GM12892 (cell line): ENCODE measurements around the gene ESPL1. TPM values are rescaled to one million over a fixed set of nuclear protein-coding genes. Genes with fewer than 3 reads are reported as not detected.

Experiments used
- DNase-seq: peaks from one replicate; pipeline ENCODE4 v3.0.0; 2011; ENCODE audit not compliant: insufficient read length
- FAIRE-seq: peaks from 2 replicates; lab custom pipeline; 2011; peaks lifted over from hg19 to GRCh38; lab: Jason Lieb, UNC
- POLR2A ChIP-seq: IDR thresholded peaks from 2 replicates; pipeline ENCODE4 v1.6.1; 2011; ENCODE audit warnings: low read depth, low read length, control low read depth
- POLR2AphosphoS5 ChIP-seq: IDR thresholded peaks from 2 replicates; pipeline ENCODE4 v1.6.1; 2011; ENCODE audit warnings: low read depth, low read length, control low read depth
- TAF1 ChIP-seq: IDR thresholded peaks from 2 replicates; pipeline ENCODE4 v1.6.1; 2011; ENCODE audit warnings: low read depth, mild to moderate bottlenecking, control low read depth, low read length, borderline replicate concordance
- polyA plus RNA-seq: library from polyadenylated mRNA; unstranded; fragments of >200 nt; gene quantifications from one replicate; pipeline ENCODE4 v1.2.1, GENCODE V29; 2012; ENCODE audit warnings: missing spikeins, inconsistent platforms; ENCODE audit not compliant: missing spikeins

ESPL1 gene
- polyA plus RNA-seq, result 12.5 TPM

DNA sequence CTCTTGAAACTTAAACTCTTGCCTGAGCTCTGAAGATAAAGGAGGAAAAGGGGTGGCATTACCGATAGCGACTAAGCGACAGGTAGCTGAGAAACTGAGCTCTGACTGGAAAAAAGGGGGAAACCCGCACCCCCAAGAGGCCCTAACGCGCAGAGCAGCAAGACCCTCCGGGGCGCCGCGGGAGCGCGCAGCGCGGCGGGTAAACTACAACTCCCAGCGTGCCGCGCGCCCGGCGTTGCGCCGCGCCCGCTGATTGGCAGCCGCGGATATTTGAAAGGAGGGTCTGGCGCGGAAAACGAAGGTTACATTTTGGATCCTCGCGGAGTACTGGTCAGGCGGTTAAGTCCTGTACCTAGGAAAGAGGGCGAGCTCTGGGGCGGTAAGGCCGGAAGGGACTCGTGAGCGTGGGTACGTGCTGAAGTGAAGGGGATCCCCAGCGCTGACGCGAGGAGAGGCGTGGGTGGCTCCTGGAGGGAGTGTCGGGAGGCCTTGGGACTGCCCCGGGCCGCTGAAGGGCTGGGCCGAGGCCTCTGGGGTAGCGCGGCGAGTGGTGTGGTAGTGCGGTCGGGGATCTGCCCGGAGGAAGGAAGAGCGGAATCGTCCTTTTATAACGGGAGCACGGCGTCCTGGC lies at the start of gene ESPL1:
Gene ESPL1 (plus strand): TSS at position 301 of the 631 bp plus-strand sequence. CDS start 468 bp downstream, outside the sequence.
- FAIRE-seq (peak; percentile 98), DNase-seq (peak; percentile 92)
- TF ChIP-seq POLR2AphosphoS5, result no peak
- TF ChIP-seq POLR2A, result peak; percentile 3; the same call in 1 of the 2 replicates
- TF ChIP-seq TAF1, result no peak

GRCh38 chr12:53218551-53219291 lies 49.4 kb upstream of the ESPL1 start:
- FAIRE-seq, result no peak
- TF ChIP-seq POLR2AphosphoS5, result no peak
- no peak for TF ChIP-seq POLR2A
- no peak for TF ChIP-seq TAF1
- no peak for DNase-seq

GRCh38 chr12:53219292-53219955 lies 48.7 kb upstream of the ESPL1 start:
- peak; percentile 73 for FAIRE-seq
- peak; percentile 63 for DNase-seq

GRCh38 chr12:53219956-53220693 lies 48.0 kb upstream of the ESPL1 start:
- no peak for TF ChIP-seq POLR2AphosphoS5
- TF ChIP-seq POLR2A, result no peak
- TF ChIP-seq TAF1, result no peak
- DNase-seq (peak; percentile 85), FAIRE-seq (no peak)

More at GRCh38 chr12:53219292-53219955, 48.7 kb upstream of the ESPL1 start:
- 0 out of 2 replicates have a peak, but pooled peaks have one; percentile 3 for TF ChIP-seq TAF1
- TF ChIP-seq POLR2AphosphoS5, result peak; percentile 33; the same call in 1 of the 2 replicates
- TF ChIP-seq POLR2A, result no peak

DNA sequence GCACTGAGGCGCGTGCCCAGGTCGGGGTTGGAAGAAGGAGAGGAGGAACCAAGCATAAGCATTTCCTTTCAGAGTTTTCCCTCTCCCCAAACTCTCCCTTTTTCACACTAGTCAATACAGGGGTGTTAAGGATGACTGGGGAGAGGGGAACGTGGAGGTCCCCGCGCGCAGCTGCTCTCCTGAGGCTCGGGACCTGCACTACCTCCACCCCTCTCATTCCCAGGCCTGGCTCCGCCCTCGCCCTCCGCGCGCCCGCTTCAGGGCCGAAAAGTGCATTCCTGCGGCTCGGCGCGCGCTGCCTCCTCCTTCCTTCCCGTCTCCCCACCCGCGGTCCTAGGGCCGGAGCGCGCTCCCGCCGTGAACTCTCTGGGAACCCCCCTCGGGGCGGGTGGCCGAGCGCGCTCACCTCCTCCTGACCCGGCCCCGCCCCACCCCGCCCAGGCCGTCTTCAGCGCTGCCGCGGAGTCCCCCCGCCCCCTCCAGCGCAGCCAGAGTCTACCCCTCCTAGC lies 47.4 kb upstream of the ESPL1 start:
- DNase-seq (peak; percentile 96), FAIRE-seq (peak; percentile 85)
- 0 out of 2 replicates have a peak, but pooled peaks have one; percentile 16 for TF ChIP-seq TAF1
- TF ChIP-seq POLR2A, result no peak; the same call in 1 of the 2 replicates
- TF ChIP-seq POLR2AphosphoS5, result 0 out of 2 replicates have a peak, but pooled peaks have one; percentile 18

DNA sequence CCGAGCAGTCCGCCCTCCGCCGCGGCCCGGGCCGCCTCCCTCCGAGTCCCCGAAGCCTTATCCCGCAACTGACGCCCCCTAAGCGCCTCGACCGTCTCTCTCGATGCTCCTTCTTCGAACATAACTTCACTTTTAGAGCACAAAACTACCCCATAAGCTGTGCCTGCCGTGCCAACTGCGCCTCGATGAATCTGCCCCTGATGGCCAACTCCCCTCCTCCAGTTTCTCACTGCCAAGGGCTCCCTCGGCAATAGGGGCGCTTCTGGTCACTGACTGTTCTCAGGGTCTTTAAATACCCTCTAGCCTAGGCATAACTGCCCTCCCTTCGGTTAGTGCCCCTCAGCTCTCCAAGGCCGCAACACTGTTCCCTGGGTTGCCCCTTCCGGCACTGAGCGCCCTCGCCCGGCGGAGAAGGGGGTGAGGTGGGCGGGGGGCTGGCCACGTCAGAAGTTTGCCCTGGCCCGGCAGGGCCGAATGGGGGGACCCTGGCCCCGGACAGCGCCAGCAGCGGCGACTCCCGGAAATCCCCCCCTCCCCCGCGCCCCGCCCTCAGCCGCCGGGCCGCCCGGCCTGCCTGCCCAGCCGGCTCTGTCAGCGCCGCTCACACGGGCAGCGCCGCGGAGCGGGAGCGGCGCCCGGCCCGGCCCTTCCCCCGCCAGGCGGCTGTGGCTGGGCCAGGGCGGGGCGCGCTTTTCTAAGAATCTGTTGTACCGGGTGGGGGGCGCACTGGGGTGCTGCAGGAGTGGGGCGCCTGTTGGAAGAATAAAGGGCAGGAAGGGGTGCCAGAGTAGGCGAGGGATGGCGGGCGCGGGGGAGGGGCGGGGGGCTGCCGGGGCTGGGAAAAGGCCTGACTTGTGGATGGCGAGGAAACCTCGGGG lies 46.7 kb upstream of the ESPL1 start:
- FAIRE-seq, result no peak
- peak; percentile 69 for DNase-seq
- no peak for TF ChIP-seq POLR2AphosphoS5
- peak; percentile 53; the same call in 1 of the 2 replicates for TF ChIP-seq POLR2A

- FAIRE-seq, result no peak
- no peak for DNase-seq
- no peak for TF ChIP-seq POLR2AphosphoS5
- no peak for TF ChIP-seq TAF1
- no peak for TF ChIP-seq POLR2A
These were observed 45.9 kb upstream of the ESPL1 start for GRCh38 chr12:53222170-53222721.

DNA sequence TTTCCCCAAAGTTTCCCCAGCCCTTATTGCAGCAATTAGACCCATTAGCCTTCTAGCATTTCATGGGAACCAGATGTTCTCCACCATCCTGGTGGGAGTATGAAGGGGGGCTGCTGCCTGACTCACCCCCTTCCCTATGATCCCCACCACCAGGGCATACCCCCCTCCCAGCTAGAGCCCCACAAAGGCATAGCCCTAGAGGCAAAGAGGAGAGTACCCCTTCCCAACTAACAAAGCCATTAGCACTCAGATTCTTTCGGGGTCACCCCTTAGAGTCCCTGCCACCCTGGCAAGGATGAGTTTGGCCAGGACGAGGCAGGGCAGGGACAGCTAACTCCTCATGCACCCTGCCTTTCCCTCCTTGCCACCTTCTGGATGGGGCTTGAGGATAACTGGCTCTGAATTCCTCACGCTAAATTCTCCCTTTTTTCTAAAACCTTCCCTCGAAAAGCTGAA lies 45.3 kb upstream of the ESPL1 start:
- DNase-seq (no peak), FAIRE-seq (no peak)
- no peak for TF ChIP-seq POLR2A
- TF ChIP-seq POLR2AphosphoS5, result no peak
- no peak for TF ChIP-seq TAF1

DNA sequence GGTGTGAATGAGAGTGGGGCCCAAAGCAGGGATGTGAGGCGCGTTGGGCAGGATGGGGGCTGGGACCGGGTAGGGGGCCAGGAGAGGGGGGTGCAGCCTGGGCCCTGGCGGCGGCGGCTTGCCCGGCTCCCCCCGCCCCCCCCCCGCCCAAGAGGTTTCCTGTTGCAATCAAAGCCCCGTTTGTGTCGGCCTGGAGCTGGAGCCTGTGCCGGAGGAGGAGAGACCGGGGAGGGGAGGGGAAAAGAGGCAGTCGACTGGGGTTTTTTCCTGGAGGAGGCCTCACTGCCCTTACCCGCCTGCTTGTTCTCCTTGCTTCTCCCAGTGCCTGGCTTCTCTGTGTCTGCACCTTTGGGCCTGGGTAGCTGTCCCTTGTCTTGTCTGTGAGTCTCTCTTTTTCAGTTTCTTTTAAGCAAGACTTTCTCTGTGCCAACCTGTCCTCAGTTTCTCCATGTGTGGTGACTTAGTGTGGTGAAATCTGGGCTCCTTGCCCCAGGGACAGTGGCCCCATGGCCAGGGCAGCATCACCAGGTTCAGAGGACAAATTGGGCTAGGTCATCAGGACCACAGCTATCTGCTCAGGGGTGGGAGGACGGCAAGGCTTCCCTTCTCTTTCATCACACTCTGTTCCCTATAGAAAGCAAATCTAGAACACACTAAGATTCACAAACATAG lies 44.6 kb upstream of the ESPL1 start:
- no peak for FAIRE-seq
- no peak for TF ChIP-seq TAF1
- no peak for TF ChIP-seq POLR2AphosphoS5
- no peak for DNase-seq
